ENCODE measurements around the gene WIPF3. TPM values are rescaled to one million over a fixed set of nuclear protein-coding genes. Genes with fewer than 3 reads are reported as not detected.
A peak's percentile ranks its signal among the peaks of the same experiment; 100 is the strongest.

Gene WIPF3
- total RNA-seq, 2 experiments from 2014 or later, result not detected

DNA sequence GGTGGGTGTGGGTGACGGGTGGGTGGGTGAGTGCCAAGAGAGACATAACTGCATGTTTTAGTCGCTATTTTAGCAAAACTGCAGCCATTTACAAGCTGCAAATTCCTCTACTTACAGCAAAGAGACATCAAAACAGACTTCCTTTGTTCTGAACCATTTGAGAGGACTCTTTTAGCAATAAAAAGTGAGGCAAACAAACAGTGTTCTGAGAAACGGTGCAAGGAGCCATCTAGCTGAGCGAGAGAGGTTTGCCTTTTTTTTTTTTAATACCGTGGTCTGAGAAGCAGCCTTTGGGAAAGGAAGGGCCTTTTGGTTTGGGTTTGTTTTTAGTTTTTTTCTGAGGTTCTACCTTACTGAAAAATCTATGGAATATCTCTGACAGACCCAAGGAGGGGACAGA lies 120.4 kb downstream of the WIPF3 start:
- no peak overlapping the region for H3K4me3 Mint-ChIP-seq
- no peaks in the 10 kb centered on the region for H3K27me3 Mint-ChIP-seq
- no peak overlapping the region for H3K27ac Mint-ChIP-seq
- no peaks in the 10 kb centered on the region for H3K4me1 Mint-ChIP-seq
- no peaks in the 10 kb centered on the region for H3K9me3 Mint-ChIP-seq
- H3K36me3 Mint-ChIP-seq, result no peaks in the 10 kb centered on the region
- no peak for DNase-seq
- ATAC-seq (ENCODE audit: low read depth), result no peak
- POLR2A ChIA-PET, result no interaction called here

DNA sequence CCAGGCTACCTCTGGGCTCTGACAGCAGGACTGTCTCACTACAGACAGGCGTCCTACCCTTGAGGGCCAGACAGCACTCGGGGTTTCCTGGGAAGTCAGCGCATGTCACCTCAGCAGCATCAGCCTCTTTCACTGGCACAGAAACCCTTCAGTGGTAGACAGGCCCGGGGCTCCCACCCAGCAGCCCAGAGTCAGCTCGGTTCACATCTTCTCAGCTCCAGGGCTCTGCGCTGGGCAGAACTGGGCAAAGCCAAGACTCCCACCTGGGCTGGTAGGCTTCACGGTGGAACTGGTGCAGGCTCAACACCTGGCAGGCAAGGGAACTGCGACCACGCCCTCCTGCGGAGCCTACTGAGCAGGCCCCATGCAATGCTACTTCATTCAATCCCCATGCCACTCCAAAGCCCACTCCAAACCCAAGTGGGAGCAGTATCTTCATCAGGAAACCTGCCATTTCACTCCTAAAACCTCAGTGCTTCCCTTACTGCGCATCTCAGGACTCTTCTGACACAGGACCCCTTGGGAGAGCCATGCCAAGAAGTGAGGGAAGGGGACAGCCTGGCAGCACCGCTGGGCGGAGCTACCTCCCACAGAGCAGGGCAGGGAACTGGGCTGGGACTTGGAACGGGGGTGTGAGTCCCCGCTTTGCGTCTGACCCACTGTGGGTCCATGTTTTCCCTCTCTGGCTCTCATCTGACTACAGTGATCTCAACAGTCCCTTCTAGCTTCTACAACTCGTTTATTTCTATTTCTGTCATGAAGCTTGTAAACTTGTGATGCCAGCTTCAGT lies 122.9 kb downstream of the WIPF3 start:
- H3K36me3 Mint-ChIP-seq, result no peaks in the 10 kb centered on the region
- no peaks in the 10 kb centered on the region for H3K4me1 Mint-ChIP-seq
- H3K4me3 Mint-ChIP-seq, result no peak overlapping the region
- POLR2A ChIA-PET, result interaction anchor here (0.6 kb wide), 1 partner anchor 177 kb away, joined by 3 read pairs; no protein-coding TSS in a partner anchor
- no peaks in the 10 kb centered on the region for H3K27me3 Mint-ChIP-seq
- no peak overlapping the region for H3K27ac Mint-ChIP-seq
- ATAC-seq (ENCODE audit: low read depth) (no peak), DNase-seq (no peak)
- H3K9me3 Mint-ChIP-seq, result no peaks in the 10 kb centered on the region

GRCh38 chr7:29935111-29935510 lies 128.8 kb downstream of the WIPF3 start:
- ATAC-seq (ENCODE audit: low read depth), result no peak
- POLR2A ChIA-PET, result no interaction called here
- Mint-ChIP-seq H3K36me3 (peaks cover 2% of the 10 kb centered on the region), H3K4me3 (no peak overlapping the region), H3K9me3 (no peaks in the 10 kb centered on the region), H3K27me3 (no peaks in the 10 kb centered on the region), H3K4me1 (no peaks in the 10 kb centered on the region), H3K27ac (no peak overlapping the region)
- no peak for DNase-seq

DNA sequence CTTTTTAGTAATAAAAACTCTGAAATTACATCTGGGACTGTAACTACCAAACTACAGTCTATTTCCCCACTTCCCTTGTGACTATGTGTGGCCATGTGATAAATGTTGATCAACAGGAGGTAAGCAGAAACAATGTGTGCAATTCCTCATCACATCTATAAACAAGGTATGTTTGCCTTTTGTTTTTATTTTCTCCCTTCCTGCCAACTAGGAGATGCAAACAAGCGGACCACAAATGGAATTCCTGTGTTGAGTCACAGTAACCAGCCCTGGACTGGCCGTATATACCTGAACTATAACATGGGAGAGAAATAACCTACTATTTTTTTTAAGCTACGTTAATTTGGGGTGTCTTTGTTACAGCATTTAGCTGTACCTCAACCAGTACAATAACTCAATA lies 130.8 kb downstream of the WIPF3 start:
- H3K27ac Mint-ChIP-seq, result no peak overlapping the region
- H3K36me3 Mint-ChIP-seq, result peaks cover 3% of the 10 kb centered on the region
- H3K9me3 Mint-ChIP-seq, result no peaks in the 10 kb centered on the region
- DNase-seq, result no peak
- POLR2A ChIA-PET, result no interaction called here
- ATAC-seq (ENCODE audit: low read depth), result no peak
- H3K4me3 Mint-ChIP-seq, result no peak overlapping the region
- no peaks in the 10 kb centered on the region for H3K27me3 Mint-ChIP-seq
- H3K4me1 Mint-ChIP-seq, result no peaks in the 10 kb centered on the region

DNA sequence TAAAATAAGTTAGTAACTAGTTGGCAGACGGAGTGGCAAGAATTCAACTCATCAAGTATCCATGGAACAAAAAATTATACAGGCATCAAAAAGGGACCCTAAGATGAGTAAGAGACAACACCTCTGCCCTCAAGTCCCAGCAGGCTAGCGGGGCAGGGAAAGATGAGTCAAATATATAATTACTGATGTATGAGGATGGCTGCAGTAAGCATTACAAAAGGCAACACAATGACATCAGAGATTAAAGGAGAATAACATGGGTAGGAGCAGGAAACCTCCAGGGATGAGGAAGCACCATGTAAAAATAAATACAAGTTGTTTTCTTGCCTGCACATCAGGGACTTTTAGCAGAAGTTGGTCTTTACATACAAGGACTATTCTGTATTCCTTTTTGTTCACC lies 133.9 kb downstream of the WIPF3 start:
- H3K27me3 Mint-ChIP-seq, result no peaks in the 10 kb centered on the region
- no peaks in the 10 kb centered on the region for H3K9me3 Mint-ChIP-seq
- DNase-seq (no peak), ATAC-seq (ENCODE audit: low read depth) (no peak)
- H3K4me3 Mint-ChIP-seq, result no peak overlapping the region
- peaks cover 3% of the 10 kb centered on the region for H3K36me3 Mint-ChIP-seq
- no peak overlapping the region for H3K27ac Mint-ChIP-seq
- H3K4me1 Mint-ChIP-seq, result no peaks in the 10 kb centered on the region
- POLR2A ChIA-PET, result no interaction called here

DNA sequence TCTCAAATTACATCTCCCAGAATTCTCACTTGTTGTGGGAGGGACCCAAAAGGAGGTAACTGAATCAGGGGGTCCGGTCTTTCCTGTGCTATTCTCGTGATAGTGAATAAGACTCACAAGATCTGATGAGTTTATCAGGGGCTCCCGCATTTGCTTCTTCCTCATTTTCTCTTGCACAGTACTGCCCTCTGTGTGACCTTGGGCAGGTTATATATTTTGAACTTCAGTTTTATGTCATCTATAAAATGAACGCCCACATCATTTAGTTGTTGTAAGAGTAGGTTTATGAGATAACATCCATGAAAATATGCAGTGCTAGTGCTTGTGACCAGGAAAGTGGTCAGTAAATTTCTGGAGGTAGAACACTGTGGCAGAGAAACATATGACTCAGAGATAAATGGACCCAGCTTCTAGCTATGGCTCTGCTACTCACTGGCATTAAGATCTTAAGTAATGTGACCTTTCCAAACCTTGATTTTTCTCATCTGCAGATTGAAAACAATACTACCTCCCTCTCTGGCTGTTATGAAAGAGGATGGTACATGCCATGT lies 139.0 kb downstream of the WIPF3 start:
- no peaks in the 10 kb centered on the region for H3K36me3 Mint-ChIP-seq
- POLR2A ChIA-PET, result interaction anchor here (0.7 kb wide), 1 partner anchor 7 kb away, joined by 3 read pairs; no protein-coding TSS in a partner anchor
- no peak overlapping the region for H3K27ac Mint-ChIP-seq
- H3K9me3 Mint-ChIP-seq, result no peaks in the 10 kb centered on the region
- no peak overlapping the region for H3K4me3 Mint-ChIP-seq
- H3K4me1 Mint-ChIP-seq, result no peaks in the 10 kb centered on the region
- DNase-seq, result no peak
- no peak for ATAC-seq (ENCODE audit: low read depth)
- no peaks in the 10 kb centered on the region for H3K27me3 Mint-ChIP-seq

DNA sequence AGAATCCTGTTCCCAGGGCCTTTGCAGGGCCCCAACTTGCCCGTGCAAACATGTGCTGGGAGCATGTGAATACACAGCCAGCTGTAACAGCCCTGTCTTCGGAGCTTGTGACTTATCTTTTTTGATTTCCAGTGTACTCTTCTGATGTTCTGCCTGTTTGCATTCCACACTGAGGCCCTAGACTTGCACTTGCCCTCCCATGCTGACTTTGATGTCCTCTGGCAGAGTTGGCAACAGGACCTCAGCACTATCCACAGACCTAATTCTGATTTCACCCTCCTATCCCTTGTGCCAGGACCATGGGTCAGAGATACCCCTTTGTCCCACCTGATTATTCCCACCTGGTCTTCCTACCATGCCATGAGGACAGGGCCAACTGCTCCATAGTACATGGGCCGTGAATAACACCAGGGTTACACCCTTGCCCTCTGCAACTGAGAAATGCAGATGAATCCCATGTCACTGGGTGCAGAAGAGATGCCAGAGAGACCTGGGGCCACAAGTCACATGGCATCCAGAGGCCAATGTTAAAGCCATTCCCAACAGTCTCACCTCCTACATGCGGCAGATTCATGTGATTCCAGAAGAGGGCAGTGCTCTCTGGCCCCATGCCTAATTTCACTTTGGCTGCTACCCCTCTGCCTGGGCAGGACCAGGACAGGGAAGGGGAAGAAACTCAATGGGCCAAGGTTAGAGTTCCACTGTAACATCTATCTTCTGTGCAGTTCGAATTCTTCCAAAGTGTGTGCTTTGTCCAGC lies 140.3 kb downstream of the WIPF3 start:
- POLR2A ChIA-PET, result no interaction called here

DNA sequence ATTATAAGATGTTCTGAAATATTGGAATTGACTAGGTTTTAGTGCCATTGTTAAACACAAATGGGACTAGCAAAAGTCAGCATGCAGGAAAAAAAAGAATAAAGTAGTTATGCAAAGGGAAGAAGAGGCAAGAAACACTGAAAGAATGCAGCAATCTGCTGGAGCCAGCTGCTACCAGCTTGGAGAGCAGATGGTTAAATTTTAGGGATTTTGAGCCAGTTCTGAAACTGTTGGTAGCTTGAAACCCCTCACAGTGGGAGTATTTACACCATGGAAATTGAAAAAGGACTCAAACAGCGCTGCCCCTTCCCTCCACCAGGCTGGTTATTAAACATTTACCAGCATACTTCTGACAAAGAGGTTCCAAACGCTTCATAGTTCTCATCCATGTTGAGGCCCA lies 142.3 kb downstream of the WIPF3 start:
- POLR2A ChIA-PET, result no interaction called here
- H3K4me3 Mint-ChIP-seq, result no peak overlapping the region
- no peak overlapping the region for H3K27ac Mint-ChIP-seq
- H3K27me3 Mint-ChIP-seq, result no peaks in the 10 kb centered on the region
- peaks cover 1% of the 10 kb centered on the region for H3K9me3 Mint-ChIP-seq
- DNase-seq (no peak), ATAC-seq (ENCODE audit: low read depth) (no peak)
- peaks cover under 1% of the 10 kb centered on the region for H3K4me1 Mint-ChIP-seq
- peaks cover 12% of the 10 kb centered on the region for H3K36me3 Mint-ChIP-seq

More for the DNA sequence above, 140.3 kb downstream of the WIPF3 start:
- DNase-seq, result no peak
- H3K4me1 Mint-ChIP-seq, result no peaks in the 10 kb centered on the region
- ATAC-seq (ENCODE audit: low read depth), result no peak
- no peaks in the 10 kb centered on the region for H3K27me3 Mint-ChIP-seq
- peaks cover 1% of the 10 kb centered on the region for H3K9me3 Mint-ChIP-seq
- H3K27ac Mint-ChIP-seq, result no peak overlapping the region
- H3K4me3 Mint-ChIP-seq, result no peak overlapping the region
- peaks cover 5% of the 10 kb centered on the region for H3K36me3 Mint-ChIP-seq

GRCh38 chr7:29950480-29950879 lies 144.2 kb downstream of the WIPF3 start:
- ATAC-seq (ENCODE audit: low read depth) (no peak), DNase-seq (no peak)

DNA sequence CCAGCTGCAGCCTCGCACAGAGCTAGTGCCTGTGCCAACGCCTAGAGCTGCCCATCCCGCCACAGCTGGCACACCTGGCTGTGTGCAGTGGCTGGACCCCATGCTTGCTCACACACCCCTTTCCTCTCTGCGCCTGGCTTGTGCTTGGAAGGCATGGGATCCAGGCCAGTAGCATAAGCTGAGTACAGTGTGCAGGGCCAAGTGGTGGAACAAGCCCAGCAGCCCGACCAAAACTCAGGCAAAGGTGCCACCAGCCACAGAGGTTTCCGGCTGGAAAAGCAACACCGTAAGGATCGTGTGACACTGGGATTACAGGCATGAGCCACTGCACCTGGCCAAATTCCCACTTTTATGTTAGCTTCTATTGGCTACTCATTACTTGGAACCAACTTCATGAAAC lies 144.9 kb downstream of the WIPF3 start:
- Mint-ChIP-seq H3K9me3 (peaks cover 1% of the 10 kb centered on the region), H3K27ac (no peak overlapping the region), H3K4me1 (peaks cover 23% of the 10 kb centered on the region), H3K27me3 (no peaks in the 10 kb centered on the region), H3K36me3 (peaks cover 16% of the 10 kb centered on the region), H3K4me3 (no peak overlapping the region)
- DNase-seq (no peak), ATAC-seq (ENCODE audit: low read depth) (no peak)
- POLR2A ChIA-PET, result no interaction called here

More at GRCh38 chr7:29950480-29950879, 144.2 kb downstream of the WIPF3 start:
- POLR2A ChIA-PET, result no interaction called here
- Mint-ChIP-seq H3K27ac (no peak overlapping the region), H3K9me3 (peaks cover 1% of the 10 kb centered on the region), H3K36me3 (peaks cover 16% of the 10 kb centered on the region), H3K4me3 (no peak overlapping the region), H3K4me1 (peaks cover 16% of the 10 kb centered on the region), H3K27me3 (no peaks in the 10 kb centered on the region)

DNA sequence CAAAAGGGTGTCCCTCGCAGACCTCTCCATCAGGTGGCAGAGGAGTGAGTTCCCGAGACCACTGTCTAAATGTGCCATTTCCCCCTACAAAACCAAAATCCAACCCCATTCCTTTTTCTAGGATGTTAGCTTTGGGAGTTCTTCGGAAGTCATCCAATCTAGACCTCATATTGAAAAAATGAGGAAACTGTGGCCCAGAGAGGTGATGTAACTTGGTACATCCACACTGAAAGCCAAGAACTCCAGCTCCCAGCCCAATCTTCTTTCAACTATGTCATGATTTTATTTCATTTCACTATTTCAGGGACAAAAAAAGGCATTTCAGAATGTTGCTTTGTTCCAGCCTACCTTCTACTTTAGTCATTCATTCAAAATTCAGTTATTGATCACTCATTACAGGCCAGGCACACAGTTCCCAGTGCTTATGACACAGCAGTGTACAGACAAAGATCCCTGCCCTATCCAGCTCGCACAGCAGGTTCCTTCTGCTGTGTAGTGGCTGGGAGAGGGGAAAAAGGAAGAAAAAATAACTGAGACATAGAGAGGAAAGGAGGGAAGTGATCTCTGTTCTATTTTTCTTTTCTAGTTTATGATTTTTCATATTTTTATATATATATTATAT lies 147.5 kb downstream of the WIPF3 start:
- POLR2A ChIA-PET, result no interaction called here
- Mint-ChIP-seq H3K27me3 (no peaks in the 10 kb centered on the region), H3K4me3 (no peak overlapping the region), H3K36me3 (peaks cover 18% of the 10 kb centered on the region), H3K9me3 (peaks cover 1% of the 10 kb centered on the region), H3K27ac (no peak overlapping the region), H3K4me1 (peaks cover 35% of the 10 kb centered on the region)
- no peak for ATAC-seq (ENCODE audit: low read depth)
- no peak for DNase-seq

DNA sequence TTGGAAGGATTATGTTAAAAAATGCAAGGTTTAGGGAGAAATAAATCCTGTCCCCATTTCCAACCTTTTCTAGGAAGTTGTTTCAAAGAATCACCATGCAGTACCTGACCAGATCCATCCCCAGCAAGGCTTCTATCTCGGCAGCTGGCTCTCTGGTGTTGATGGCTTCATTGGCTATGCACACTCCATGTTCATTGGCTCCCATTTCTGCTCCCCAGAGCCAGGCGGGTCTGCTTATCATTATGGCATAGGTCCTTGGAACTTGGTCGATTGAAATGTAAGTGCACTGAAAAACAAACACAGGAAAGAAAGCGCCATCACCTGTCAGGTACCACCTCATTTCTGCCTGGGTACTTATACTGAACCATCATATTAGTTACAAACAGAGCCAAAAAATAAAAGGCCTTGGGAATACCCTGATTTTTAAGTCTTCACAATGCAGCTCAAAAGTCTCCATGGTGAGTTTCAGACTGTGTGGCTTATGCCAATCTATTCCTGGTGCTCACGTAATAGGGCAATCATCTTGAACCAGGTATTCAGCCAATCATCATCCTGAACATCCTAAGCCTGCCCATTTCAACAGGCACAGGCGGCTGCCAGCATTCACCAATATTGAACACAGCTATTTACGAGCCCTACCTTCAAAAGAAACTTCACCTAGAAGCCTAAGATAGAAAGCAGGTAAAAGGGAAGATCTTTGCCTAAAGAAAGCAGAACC lies 148.9 kb downstream of the WIPF3 start:
- POLR2A ChIA-PET, result interaction anchor here (0.7 to 1.8 kb wide), 2 partner anchors 62 to 72 kb away, joined by 4 to 7 read pairs; partner anchors contain the start of genes FKBP14 and PLEKHA8
- ATAC-seq (ENCODE audit: low read depth), result no peak
- H3K9me3 Mint-ChIP-seq, result peaks cover 1% of the 10 kb centered on the region
- peaks cover 18% of the 10 kb centered on the region for H3K36me3 Mint-ChIP-seq
- peak overlapping the region; percentile 83 for H3K27ac Mint-ChIP-seq
- H3K27me3 Mint-ChIP-seq, result no peaks in the 10 kb centered on the region
- peaks cover 40% of the 10 kb centered on the region for H3K4me1 Mint-ChIP-seq
- H3K4me3 Mint-ChIP-seq, result peak overlapping the region; percentile 71
- no peak for DNase-seq

Data from activated naive CD8-positive, alpha-beta T cell treated with anti-CD3 and anti-CD28 coated beads, Interleukin-2, amount 10 ng/mL, durations not matched to agents 7 days and 5 days (primary cell).